HepG2 (cell line): ENCODE data around the gene MICAL3. TPM values are rescaled to one million over a fixed set of nuclear protein-coding genes. Genes with fewer than 3 reads are reported as not detected.

Experiments used
- AHR ChIP-seq: IDR thresholded peaks from 2 replicates; pipeline ENCODE4 v1.6.1; 2018; ENCODE audit warnings: missing genetic modification reagents, missing compliant biosample characterization
- ATF7-NPFF ChIP-seq: sonication (generic); formaldehyde crosslinking; IDR thresholded peaks from 2 replicates; pipeline ENCODE4 v1.8.1; 2023; ENCODE audit warnings: mild to moderate bottlenecking, low read depth, missing genetic modification reagents, moderate library complexity
- CENPT ChIP-seq: sonication (generic); formaldehyde crosslinking; IDR thresholded peaks from 2 replicates; pipeline ENCODE4 v1.8.0; 2022; ENCODE audit warnings: low read depth, mild to moderate bottlenecking, moderate library complexity, missing genetic modification reagents
- DNMT3B ChIP-seq: conservative IDR thresholded peaks from 2 replicates; pipeline ENCODE4 v1.6.1; 2016; ENCODE audit warnings: missing biosample characterization, control low read depth
- FLYWCH1 ChIP-seq: sonication (generic); formaldehyde crosslinking; IDR thresholded peaks from 2 replicates; pipeline ENCODE4 v1.8.1; 2023; ENCODE audit warnings: mild to moderate bottlenecking, missing genetic modification reagents
- HNF4G ChIP-seq, 2 experiments: sonication (generic) in 1 of 2; formaldehyde crosslinking in 1 of 2; IDR thresholded peaks; 2 replicates each; pipeline versions ENCODE4 v1.4.0 to v1.6.1; 2011 to 2020; ENCODE audit warnings: borderline replicate concordance in 2 of 2, low read depth in 2 of 2, mild to moderate bottlenecking in 2 of 2, low read length in 1 of 2, missing genetic modification reagents in 1 of 2, moderate library complexity in 1 of 2
- HOXA3 ChIP-seq: sonication (generic); formaldehyde crosslinking; IDR thresholded peaks from 2 replicates; pipeline ENCODE4 v1.5.0; 2020; ENCODE audit warnings: missing genetic modification reagents
- LCORL ChIP-seq, 2 experiments: fragments of 450-650 bp in 1 of 2; sonication (generic) in 1 of 2; formaldehyde crosslinking in 1 of 2; IDR thresholded peaks; 2 replicates each; pipeline versions ENCODE4 v1.5.0 to v1.6.1; 2017 to 2020; ENCODE audit warnings: antibody characterized with exemption in 1 of 2, missing genetic modification reagents in 1 of 2
- NBN ChIP-seq: fragments of 450-650 bp; conservative IDR thresholded peaks from 2 replicates; pipeline ENCODE4 v1.6.1; 2017
- NCOA2 ChIP-seq: sonication (generic); formaldehyde crosslinking; IDR thresholded peaks from 2 replicates; pipeline ENCODE4 v1.8.0; 2022; ENCODE audit warnings: inconsistent platforms
- NR2C2 ChIP-seq: sonication (generic); formaldehyde crosslinking; IDR thresholded peaks from 2 replicates; pipeline ENCODE4 v1.4.0; 2020; ENCODE audit warnings: missing genetic modification reagents, mild to moderate bottlenecking, moderate library complexity, borderline replicate concordance
- PAF1 ChIP-seq: IDR thresholded peaks from 2 replicates; pipeline ENCODE4 v1.6.1; 2016; ENCODE audit warnings: missing genetic modification reagents, missing compliant biosample characterization
- PHB2 ChIP-seq: fragments of 450-650 bp; IDR thresholded peaks from 2 replicates; pipeline ENCODE4 v1.6.1; 2018; ENCODE audit not compliant: partially characterized antibody
- SAP130 ChIP-seq: IDR thresholded peaks from 2 replicates; pipeline ENCODE4 v1.6.1; 2016; ENCODE audit warnings: low read depth
- SOX5 ChIP-seq: IDR thresholded peaks from 2 replicates; pipeline ENCODE4 v1.6.1; 2016; ENCODE audit warnings: borderline replicate concordance
- ZFP62 ChIP-seq: sonication (generic); formaldehyde crosslinking; IDR thresholded peaks from 2 replicates; pipeline ENCODE4 v1.4.0; 2020; ENCODE audit warnings: missing genetic modification reagents
- ZNF235 ChIP-seq: sonication (generic); formaldehyde crosslinking; IDR thresholded peaks from 2 replicates; pipeline ENCODE4 v1.8.1; 2023; ENCODE audit warnings: mild to moderate bottlenecking, missing genetic modification reagents, borderline replicate concordance
- ZNF501 ChIP-seq: sonication (generic); formaldehyde crosslinking; IDR thresholded peaks from 2 replicates; pipeline ENCODE4 v1.5.1; 2020; ENCODE audit warnings: mild to moderate bottlenecking, moderate library complexity, missing genetic modification reagents
- ZNF550 ChIP-seq: sonication (generic); formaldehyde crosslinking; IDR thresholded peaks from 2 replicates; pipeline ENCODE4 v1.4.0; 2020; ENCODE audit warnings: mild to moderate bottlenecking, missing genetic modification reagents, borderline replicate concordance
- ZNF619 ChIP-seq: sonication (generic); formaldehyde crosslinking; IDR thresholded peaks from 2 replicates; pipeline ENCODE4 v1.4.0; 2020; ENCODE audit warnings: mild to moderate bottlenecking, missing genetic modification reagents
- ZNF839 ChIP-seq: sonication (generic); formaldehyde crosslinking; IDR thresholded peaks from 2 replicates; pipeline ENCODE4 v1.4.0; 2020; ENCODE audit warnings: missing genetic modification reagents, mild to moderate bottlenecking, borderline replicate concordance
- ZNF879 ChIP-seq: sonication (generic); formaldehyde crosslinking; IDR thresholded peaks from 2 replicates; pipeline ENCODE4 v1.8.1; 2023; ENCODE audit warnings: missing genetic modification reagents
- ZSCAN30 ChIP-seq: sonication (generic); formaldehyde crosslinking; IDR thresholded peaks from 2 replicates; pipeline ENCODE4 v1.5.0; 2020; ENCODE audit warnings: mild to moderate bottlenecking, missing genetic modification reagents
- polyA plus RNA-seq, 8 experiments: library from polyadenylated mRNA; depleted of rRNA in 3 of 8; stranded (reverse) in 7 of 8; unstranded in 1 of 8; fragments of >200 nt; fragmentation: Illumina TruSeq in 4 of 8; extraction: Trizol in 4 of 8; gene quantifications; 2 replicates each; pipeline versions ENCODE4 v1.2.1 to v1.2.3, GENCODE V29; 2011 to 2016; ENCODE audit warnings: low read depth in 4 of 8, missing spikeins in 1 of 8, mixed read lengths in 1 of 8; ENCODE audit not compliant: insufficient read depth in 1 of 8
- total RNA-seq, 5 experiments: library from RNA; depleted of rRNA; stranded (reverse); fragments of >200 nt; fragmentation: Illumina TruSeq; extraction: Trizol; gene quantifications; 2 replicates each; pipeline ENCODE4 v1.2.3, GENCODE V29; 2016; ENCODE audit warnings: low read depth in 1 of 5
- TF ChIP-seq, protein P1 (sequence below): sonication (generic); formaldehyde crosslinking; IDR thresholded peaks from 2 replicates; pipeline ENCODE4 v1.5.0; 2020; ENCODE audit warnings: missing genetic modification reagents
- TF ChIP-seq, protein P2 (sequence below): sonication (generic); formaldehyde crosslinking; IDR thresholded peaks from 2 replicates; pipeline ENCODE4 v1.4.0; 2020; ENCODE audit warnings: low read depth, mild to moderate bottlenecking, missing genetic modification reagents
- TF ChIP-seq, protein P3 (sequence below): sonication (generic); formaldehyde crosslinking; IDR thresholded peaks from 2 replicates; pipeline ENCODE4 v1.8.1; 2023; ENCODE audit warnings: missing genetic modification reagents, mild to moderate bottlenecking, borderline replicate concordance
- TF ChIP-seq, protein P4 (sequence below): sonication (generic); formaldehyde crosslinking; IDR thresholded peaks from 2 replicates; pipeline ENCODE4 v1.8.1; 2023; ENCODE audit warnings: missing genetic modification reagents, inconsistent platforms, borderline replicate concordance
- TF ChIP-seq, protein P5 (sequence below): sonication (generic); formaldehyde crosslinking; IDR thresholded peaks from 2 replicates; pipeline ENCODE4 v1.8.0; 2022; ENCODE audit warnings: missing genetic modification reagents, mild to moderate bottlenecking, borderline replicate concordance

Gene MICAL3
- total and polyA plus RNA-seq, 2 of the 13 experiments (the other 11 are each of a cell fraction or from before 2014, with no cell fraction given) = 5.3 to 12.5 TPM

DNA sequence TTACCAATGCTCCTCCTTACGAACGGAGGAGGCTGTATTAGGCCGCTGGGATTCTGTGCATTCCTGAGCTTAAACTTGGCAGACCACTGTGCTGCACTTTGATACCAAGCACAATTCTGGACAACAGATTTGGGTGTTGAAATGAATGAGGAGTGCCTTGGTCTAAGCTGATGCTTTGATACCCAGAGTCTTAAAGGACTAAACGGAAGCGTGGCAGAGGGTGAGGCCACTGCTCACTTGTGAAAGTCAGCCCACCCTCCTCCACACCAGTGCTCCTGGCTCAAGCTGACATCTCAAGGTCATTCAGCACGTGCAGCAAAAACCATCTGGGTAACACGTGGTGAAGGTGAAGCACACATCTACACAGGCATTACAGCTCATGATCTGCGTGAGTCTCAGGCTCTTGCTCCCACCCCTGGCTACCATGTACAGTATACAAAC, 85.9 kb downstream of the MICAL3 start (continued):
- TF ChIP-seq HNF4G (IDR thresholded peaks at IDR 0.05; ENCODE audit: borderline replicate concordance, low read depth, low read length) (no peak), HNF4G (CRISPR knock-in tag; IDR thresholded peaks at IDR 0.05; ENCODE audit: borderline replicate concordance, low read depth) (no peak), NBN (no peak), ZNF839 (CRISPR knock-in tag) (no peak), ZNF550 (no peak), ZNF879 (no peak), NR2C2 (CRISPR knock-in tag) (no peak), FLYWCH1 (CRISPR knock-in tag) (no peak), HOXA3 (peak; percentile 51), ZNF501 (no peak), NCOA2 (CRISPR knock-in tag) (0 out of 2 replicates have a peak, but pooled peaks have one; percentile 25), SAP130 (CRISPR knock-in tag) (peak; percentile 76), CENPT (CRISPR knock-in tag) (no peak), PHB2 (no peak), SOX5 (CRISPR knock-in tag) (0 out of 2 replicates have a peak, but pooled peaks have one; percentile 31), ATF7-NPFF (no peak), ZNF619 (CRISPR knock-in tag) (no peak), AHR (CRISPR knock-in tag) (peak; percentile 58; the same call in 1 of the 2 replicates), DNMT3B (peak; percentile 72; the same call in 1 of the 2 replicates), PAF1 (no peak), LCORL (IDR thresholded peaks at IDR 0.05) (no peak), LCORL (CRISPR knock-in tag; IDR thresholded peaks at IDR 0.05) (no peak), ZNF235 (CRISPR knock-in tag) (no peak), ZFP62 (CRISPR knock-in tag) (no peak), ZSCAN30 (CRISPR knock-in tag) (no peak)
- TF ChIP-seq, protein P1, sequence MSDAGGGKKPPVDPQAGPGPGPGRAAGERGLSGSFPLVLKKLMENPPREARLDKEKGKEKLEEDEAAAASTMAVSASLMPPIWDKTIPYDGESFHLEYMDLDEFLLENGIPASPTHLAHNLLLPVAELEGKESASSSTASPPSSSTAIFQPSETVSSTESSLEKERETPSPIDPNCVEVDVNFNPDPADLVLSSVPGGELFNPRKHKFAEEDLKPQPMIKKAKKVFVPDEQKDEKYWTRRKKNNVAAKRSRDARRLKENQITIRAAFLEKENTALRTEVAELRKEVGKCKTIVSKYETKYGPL (CRISPR knock-in tag) = no peak
- TF ChIP-seq, protein P2, sequence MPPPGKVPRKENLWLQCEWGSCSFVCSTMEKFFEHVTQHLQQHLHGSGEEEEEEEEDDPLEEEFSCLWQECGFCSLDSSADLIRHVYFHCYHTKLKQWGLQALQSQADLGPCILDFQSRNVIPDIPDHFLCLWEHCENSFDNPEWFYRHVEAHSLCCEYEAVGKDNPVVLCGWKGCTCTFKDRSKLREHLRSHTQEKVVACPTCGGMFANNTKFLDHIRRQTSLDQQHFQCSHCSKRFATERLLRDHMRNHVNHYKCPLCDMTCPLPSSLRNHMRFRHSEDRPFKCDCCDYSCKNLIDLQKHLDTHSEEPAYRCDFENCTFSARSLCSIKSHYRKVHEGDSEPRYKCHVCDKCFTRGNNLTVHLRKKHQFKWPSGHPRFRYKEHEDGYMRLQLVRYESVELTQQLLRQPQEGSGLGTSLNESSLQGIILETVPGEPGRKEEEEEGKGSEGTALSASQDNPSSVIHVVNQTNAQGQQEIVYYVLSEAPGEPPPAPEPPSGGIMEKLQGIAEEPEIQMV (CRISPR knock-in tag) = 0 out of 2 replicates have a peak, but pooled peaks have one; percentile 50
- TF ChIP-seq, protein P3, sequence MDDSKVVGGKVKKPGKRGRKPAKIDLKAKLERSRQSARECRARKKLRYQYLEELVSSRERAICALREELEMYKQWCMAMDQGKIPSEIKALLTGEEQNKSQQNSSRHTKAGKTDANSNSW (CRISPR knock-in tag) = no peak
- TF ChIP-seq, protein P4, sequence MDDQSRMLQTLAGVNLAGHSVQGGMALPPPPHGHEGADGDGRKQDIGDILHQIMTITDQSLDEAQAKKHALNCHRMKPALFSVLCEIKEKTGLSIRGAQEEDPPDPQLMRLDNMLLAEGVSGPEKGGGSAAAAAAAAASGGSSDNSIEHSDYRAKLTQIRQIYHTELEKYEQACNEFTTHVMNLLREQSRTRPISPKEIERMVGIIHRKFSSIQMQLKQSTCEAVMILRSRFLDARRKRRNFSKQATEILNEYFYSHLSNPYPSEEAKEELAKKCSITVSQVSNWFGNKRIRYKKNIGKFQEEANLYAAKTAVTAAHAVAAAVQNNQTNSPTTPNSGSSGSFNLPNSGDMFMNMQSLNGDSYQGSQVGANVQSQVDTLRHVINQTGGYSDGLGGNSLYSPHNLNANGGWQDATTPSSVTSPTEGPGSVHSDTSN (CRISPR knock-in tag) = no peak
- TF ChIP-seq, protein P5, sequence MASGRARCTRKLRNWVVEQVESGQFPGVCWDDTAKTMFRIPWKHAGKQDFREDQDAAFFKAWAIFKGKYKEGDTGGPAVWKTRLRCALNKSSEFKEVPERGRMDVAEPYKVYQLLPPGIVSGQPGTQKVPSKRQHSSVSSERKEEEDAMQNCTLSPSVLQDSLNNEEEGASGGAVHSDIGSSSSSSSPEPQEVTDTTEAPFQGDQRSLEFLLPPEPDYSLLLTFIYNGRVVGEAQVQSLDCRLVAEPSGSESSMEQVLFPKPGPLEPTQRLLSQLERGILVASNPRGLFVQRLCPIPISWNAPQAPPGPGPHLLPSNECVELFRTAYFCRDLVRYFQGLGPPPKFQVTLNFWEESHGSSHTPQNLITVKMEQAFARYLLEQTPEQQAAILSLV (CRISPR knock-in tag) = no peak
